NCI-H2107 treated with DMSO at 0.1 percent for 48 hours (cell line): ENCODE data around the gene TMEM79.

ENCODE experiments used
- DNase-seq: peaks from one replicate; lab custom pipeline; 2025; ENCODE audit not compliant: unreplicated experiment; lab: John Stamatoyannopoulos, UW

The TMEM79 gene

DNA sequence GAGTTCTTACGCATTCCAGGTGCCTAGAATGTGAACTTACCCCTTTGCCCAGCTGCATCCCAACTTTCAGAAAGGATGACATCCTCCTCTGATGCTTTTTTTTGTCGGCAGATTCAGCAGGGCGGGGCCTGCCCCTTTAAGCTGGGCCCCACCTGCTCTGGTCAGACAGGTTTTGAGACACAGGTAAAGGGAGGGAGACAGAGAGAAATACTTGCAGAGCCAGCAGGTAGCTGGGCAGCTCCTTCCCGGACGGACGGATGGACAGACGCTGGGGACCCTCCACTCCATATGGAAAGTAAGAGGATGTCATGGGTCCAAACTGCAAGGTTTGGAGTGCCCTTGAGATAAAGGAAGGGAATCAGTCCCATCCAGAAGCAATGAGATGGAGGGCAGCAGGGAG is at the start of gene TMEM79:
Gene TMEM79 (plus strand): TSS at position 214 of the 400 bp plus-strand sequence. CDS start 902 bp downstream, outside the sequence.
- DNase-seq, result no peak

- no peak for DNase-seq
Observed at GRCh38 chr1:156236164-156236563, 48.0 kb upstream of the TMEM79 start.

- no peak for DNase-seq
Observed at GRCh38 chr1:156238248-156238647, 45.9 kb upstream of the TMEM79 start.

DNA sequence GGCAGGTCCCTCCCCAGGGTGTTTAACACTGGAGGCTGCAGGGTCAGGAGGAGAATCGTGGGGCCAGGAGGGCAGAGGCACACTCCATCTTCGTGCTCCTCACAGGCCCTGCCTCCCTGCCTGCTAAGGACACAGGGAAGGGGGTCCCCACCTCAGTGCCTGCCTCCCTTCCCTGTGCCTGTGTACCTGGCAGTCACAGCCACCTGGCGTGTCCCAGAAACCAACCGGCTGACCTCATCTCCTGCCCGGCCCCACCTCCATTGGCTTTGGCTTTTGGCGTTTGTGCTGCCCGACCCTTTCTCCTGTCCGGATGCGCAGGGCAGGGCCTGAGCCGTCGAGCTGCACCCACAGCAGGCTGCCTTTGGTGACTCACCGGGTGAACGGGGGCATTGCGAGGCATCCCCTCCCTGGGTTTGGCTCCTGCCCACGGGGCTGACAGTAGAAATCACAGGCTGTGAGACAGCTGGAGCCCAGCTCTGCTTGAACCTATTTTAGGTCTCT is 42.8 kb upstream of the TMEM79 start:
- no peak for DNase-seq

DNA sequence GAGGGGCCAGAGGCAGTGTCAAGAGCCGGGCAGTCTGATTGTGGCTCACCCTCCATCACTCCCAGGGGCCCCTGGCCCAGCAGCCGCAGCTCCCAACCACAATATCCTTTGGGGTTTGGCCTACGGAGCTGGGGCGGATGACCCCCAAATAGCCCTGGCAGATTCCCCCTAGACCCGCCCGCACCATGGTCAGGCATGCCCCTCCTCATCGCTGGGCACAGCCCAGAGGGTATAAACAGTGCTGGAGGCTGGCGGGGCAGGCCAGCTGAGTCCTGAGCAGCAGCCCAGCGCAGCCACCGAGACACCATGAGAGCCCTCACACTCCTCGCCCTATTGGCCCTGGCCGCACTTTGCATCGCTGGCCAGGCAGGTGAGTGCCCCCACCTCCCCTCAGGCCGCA is 42.2 kb upstream of the TMEM79 start, which contains the start of gene BGLAP:
Gene BGLAP (plus strand): TSS at position 259 of the 400 bp plus-strand sequence. CDS start 48 bp downstream, at position 307.
- no peak for DNase-seq

GRCh38 chr1:156242738-156243137 is 41.4 kb upstream of the TMEM79 start:
- DNase-seq, result no peak

GRCh38 chr1:156244126-156244525 is 40.0 kb upstream of the TMEM79 start:
- no peak for DNase-seq

GRCh38 chr1:156244712-156245111 is 39.4 kb upstream of the TMEM79 start:
- no peak for DNase-seq

DNA sequence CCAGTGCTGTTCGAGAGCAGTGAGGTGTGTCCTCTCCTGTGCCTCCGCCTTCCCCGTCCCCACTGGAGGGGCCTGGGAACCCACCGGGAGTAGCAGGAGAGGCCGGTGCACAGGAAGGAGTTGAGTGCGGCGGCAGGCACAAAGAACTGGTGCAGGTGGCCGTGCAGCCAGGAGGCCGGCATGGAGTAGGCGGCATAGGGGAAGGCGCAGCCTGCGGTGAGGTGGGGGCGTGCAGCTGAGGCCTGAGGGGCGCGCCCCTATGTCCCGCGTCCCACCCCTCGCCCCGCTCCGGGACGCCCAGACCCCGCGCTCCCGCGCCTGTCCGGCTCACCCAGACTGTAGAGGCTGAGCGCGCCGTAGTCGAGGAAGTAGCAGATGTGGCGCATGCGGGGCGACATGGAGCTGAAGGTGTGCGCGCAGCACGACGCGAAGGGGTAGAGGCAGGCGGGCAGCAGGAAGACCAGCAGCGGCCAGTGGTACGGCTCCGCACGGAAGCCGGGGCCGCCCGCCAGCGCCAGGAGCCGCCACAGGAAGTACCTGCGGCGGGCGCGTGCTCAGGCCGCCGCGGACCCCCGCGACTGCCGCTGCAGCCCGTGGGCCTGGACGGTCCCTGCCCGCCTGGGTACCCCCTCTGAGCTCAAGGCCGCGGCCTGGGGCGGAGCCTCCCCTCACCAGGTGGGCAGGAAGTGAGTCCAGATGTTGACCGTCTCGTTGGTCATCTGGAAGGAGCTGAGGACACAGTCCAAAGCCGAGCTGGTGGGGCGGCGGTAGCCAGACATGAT is 38.5 kb upstream of the TMEM79 start:
- no peak for DNase-seq

DNA sequence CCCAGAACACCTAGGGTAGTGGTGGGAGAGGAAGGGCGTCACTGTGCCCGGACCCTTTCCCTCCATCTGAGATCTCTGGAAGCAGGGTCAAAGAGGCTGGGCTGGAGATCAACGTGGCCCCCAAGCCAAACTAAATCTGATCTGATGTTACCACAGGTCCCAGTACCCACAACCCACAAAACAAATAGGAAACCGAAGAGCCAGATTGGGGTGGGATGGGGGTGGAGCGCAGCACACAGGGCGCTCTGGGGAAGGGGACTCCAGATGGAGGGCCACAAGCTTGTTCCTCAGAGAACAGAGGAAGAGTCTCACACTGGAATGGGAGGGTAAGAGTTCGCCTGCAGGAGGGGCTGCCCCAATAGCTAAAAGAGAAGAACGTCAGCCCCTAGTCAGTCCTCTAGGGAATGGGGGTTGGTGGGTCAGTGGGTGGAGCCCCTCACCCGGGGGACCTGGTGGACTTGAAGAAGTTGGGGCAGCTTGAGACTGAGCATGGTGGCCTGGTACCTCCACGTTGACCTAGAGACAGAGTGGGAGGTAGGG is 37.8 kb upstream of the TMEM79 start:
- no peak for DNase-seq

DNA sequence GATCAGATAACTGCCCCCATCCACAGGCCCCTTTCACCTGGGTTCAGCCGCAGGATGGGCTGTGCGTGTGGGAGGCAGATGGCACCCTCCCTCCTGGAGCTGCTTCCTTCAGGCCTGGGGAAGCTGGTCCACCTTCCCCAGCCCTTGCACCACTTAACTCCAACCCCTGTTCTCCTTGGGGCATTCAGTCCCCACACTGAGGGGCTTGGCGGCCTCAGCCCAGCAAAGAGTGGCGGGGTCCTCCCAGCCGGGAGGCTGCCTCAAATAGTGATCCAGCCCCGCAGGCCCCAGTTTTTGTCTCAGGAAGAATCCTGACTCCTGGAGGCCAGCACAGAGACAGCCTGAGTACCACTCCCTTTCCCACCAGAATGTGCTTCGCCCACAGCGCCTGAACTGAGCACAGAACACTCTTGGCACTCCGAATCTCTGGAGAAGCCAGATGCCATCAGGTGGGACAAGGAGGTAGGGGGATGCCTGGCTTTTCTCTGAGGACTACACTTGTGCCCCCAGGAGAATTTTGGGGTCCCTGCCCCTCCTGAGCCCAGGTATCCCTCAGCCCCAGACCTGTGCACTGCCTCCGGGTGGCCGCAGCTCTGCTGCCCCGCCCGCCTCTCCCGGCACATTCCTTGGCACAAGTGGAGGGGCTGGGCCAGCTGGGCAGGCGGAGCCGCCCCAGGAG is 37.2 kb upstream of the TMEM79 start:
- DNase-seq, result no peak

- DNase-seq, result no peak
Observed at GRCh38 chr1:156247460-156248322, 36.4 kb upstream of the TMEM79 start, which contains the start of gene PAQR6. Gene PAQR6, minus strand, starts transcription at chr1:156248056. Its CDS starts 1,325 bp downstream, at chr1:156246731.

DNA sequence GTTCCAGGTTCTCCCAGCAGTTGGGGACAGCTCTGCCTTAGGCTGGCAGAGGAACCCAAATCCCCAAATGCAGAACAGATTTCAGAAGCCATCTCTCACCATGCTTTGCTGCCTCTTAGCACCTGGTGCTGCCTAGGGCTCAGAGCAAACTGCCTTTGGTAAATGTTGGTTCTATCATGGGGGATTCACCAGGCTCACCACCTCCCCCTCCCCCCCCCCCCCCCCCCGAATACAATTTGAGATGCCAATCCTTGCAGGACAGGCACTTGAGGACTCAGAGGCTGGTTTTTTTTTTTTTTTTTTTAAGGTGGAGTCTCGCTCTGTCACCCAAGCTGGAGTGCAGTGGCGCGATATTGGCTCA is 35.8 kb upstream of the TMEM79 start:
- no peak for DNase-seq

DNA sequence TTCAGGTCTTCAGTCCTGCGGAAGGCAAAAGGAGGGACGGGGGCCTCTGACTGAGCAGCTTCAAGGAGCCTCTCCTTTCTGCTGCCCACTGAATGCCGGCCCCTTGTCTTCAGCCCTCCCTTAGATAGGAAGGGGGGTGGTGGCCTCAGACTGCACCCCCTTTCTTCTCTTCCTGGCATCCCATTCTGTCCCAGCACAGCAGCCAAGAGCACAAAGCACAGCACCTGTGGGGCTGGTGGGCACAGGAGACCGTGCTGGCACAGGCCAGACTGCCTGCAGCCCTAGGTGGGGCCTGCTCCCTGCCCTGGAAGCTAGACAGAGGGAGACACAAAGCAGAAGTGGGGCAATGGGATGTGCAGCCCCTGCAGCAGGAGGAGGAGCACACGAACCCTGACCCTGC is 34.5 kb upstream of the TMEM79 start:
- DNase-seq, result no peak

DNA sequence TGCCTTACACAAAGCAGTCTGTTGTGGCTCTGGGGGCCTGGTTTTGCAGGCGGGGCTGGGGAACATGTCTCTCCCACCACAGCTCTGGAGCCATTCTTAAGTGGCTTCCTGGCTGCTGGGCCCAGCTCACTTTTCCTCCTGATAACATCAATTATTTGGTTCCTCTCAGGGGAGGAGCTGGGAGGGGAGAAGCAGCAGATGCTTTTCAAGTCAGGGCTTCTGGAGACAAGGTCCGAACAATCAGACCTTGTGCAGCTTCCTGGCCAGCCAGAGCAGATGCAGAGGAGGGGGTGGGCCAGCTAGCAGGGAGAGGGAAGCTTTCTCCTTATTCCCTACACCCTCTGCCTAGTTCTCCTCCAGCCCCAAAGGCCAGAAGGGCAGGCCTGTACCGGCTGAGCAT is 32.6 kb upstream of the TMEM79 start:
- no peak for DNase-seq

DNA sequence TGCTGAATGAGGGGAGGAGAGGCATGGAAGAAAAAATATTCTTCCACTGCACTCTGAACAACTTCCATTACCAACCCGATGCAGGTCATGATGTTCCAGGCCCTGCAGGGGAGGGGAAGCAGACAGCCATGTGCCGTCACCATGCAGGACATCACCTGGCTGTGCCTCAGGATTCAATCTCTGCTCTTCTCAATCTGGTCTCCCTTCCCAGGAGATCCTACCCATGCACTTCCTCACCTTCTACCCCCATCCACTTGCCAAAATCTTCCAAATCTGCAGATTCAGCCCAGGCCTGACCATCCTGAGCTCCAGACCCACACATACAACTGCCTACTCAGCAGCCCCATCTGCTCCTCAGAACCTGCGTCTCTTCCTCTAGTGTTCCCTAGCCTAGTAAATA is 30.5 kb upstream of the TMEM79 start:
- DNase-seq, result no peak

DNA sequence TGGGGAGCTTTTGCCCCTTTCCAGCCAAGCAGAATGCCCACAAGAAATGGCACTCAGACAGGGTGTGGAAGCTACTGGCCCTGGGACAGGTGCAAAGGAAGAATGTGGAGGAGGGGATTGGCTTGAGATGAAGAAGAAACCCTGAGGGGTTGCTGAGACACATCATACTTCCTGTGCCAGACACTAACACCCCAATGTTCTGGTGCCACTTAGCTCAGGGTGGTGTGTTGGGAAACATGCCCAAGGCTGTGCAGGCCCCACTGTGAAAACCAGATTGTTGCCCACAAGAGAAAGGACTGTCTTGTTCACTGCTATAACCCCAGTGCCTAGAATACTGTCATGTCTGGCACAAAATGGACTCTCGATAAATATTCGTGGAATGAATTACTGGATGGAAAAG is 26.4 kb upstream of the TMEM79 start:
- DNase-seq, result no peak

DNA sequence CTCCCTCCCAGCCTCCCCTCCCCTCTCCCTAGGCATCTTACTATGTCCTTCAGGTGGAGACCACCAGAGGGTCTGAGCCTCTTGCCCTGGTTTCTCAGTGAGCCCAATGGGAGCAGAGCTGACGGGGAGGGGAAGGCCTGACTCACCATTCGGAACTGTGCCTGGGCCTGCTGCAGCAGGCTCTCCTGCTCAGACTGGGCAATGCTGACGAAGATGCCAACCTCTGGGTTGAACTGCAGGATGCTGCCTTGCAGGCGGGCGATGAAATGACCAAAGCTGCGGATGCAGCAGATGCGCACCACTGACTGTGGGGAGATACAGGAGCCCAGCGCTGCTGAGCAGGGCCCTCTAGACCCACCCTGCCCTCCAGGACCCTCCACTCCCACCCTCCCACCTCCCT is 25.3 kb upstream of the TMEM79 start:
- DNase-seq, result no peak

DNA sequence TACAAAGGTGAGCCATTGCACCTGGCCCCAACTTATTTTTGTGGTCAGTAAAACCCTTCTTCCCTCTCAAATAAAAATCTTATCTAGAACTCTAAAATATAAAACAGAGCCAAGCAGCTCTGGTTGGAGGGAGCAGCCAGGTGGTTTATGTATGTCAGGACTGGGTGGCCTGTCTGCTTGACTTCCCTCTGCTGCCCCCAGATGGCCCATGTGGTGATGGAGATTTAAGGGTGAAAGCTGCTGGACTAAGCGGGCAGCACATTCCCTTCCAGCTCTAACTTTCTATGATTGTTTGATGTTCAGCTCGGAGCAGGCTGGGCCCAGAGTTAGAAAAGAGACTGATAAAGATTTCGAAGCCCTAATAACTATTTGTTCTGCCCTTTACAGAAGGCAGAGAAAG is 24.3 kb upstream of the TMEM79 start:
- no peak for DNase-seq

GRCh38 chr1:156260896-156261295 is 23.2 kb upstream of the TMEM79 start:
- no peak for DNase-seq
